Heart left ventricle (tissue), 16 donors: ENCODE data around the gene ID2. TPM values are rescaled to one million over a fixed set of nuclear protein-coding genes. Genes with fewer than 3 reads are reported as not detected.

ENCODE experiments used
- ATAC-seq, 4 donors: fragments of 200-7000 bp; cut with Tn5 transposase; one replicate each; pipeline ENCODE4 v1.9.1; 2020 to 2022; ENCODE audit warnings: moderate library complexity in 4 of 4, mild to moderate bottlenecking in 3 of 4, moderate number of reproducible peaks in 1 of 4
- DNase-seq, 5 donors: peaks; one replicate each; pipeline ENCODE4 v3.0.0-alpha.2; 2020
- H3K27ac ChIP-seq, 12 donors: fragments of 200-600 bp; sonication (generic) in 4 of 12; one replicate each; pipeline versions ENCODE4 v1.5.0 to v1.8.0; 2016 to 2022; ENCODE audit warnings: mild to moderate bottlenecking in 2 of 12
- H3K27me3 ChIP-seq, 9 donors: fragments of 200-600 bp; sonication (generic) in 2 of 9; one replicate each; pipeline versions ENCODE4 v1.5.1 to v1.8.0; 2016 to 2022; ENCODE audit warnings: mild to moderate bottlenecking in 3 of 9
- H3K36me3 ChIP-seq, 9 donors: fragments of 200-600 bp; sonication (generic) in 2 of 9; one replicate each; pipeline versions ENCODE4 v1.5.0 to v1.8.0; 2018 to 2022; ENCODE audit warnings: mild to moderate bottlenecking in 2 of 9
- H3K4me1 ChIP-seq, 12 donors: fragments of 200-600 bp; sonication (generic) in 4 of 12; one replicate each; pipeline versions ENCODE4 v1.5.0 to v1.8.0; 2016 to 2022; ENCODE audit warnings: mild to moderate bottlenecking in 3 of 12
- H3K4me3 ChIP-seq, 12 donors: fragments of 200-600 bp; sonication (generic) in 4 of 12; one replicate each; pipeline versions ENCODE4 v1.5.0 to v1.8.0; 2017 to 2022; ENCODE audit warnings: mild to moderate bottlenecking in 9 of 12, moderate library complexity in 4 of 12
- H3K9me3 ChIP-seq, 12 donors: fragments of 200-600 bp; sonication (generic) in 4 of 12; one replicate each; pipeline versions ENCODE4 v1.5.0 to v1.8.0; 2016 to 2022; ENCODE audit warnings: mild to moderate bottlenecking in 1 of 12
- POLR2A ChIP-seq, 2 donors: fragments of 450-650 bp; IDR thresholded peaks; one replicate each; pipeline ENCODE4 v1.6.1; 2017; ENCODE audit warnings: antibody characterized with exemption in 2 of 2, mild to moderate bottlenecking in 2 of 2, moderate library complexity in 2 of 2
- WGBS, 4 donors: extraction: QIAGEN DNeasy Blood & Tissue Kit in 2 of 4; methylation state at CpG; one replicate each; pipeline versions ENCODE4 v1.1.5 to v1.1.7; 2013 to 2018; 5-methylcytosine and 5-hydroxymethylcytosine counted together
- intact Hi-C, 10 donors: fragments of 100-400 bp; cut with DNase I; formaldehyde crosslinking; loops; one replicate each; pipeline versions ENCODE4 v1.11.1 to v1.14.2; 2022
- polyA plus RNA-seq, 2 donors: library from polyadenylated mRNA; stranded (reverse); fragments of 200-250 nt; gene quantifications; one replicate each; pipeline ENCODE4 v1.2.3, GENCODE V29; 2013
- total RNA-seq, 9 donors: library from RNA; depleted of rRNA in 2 of 9; stranded (reverse); fragments of >200 nt in 2 of 9; fragmentation: NEBNext Ultra II Directional in 3 of 9; extraction: Animal tissue kit (Norgen Biotek cat#: 25700) in 3 of 9; gene quantifications; one replicate each; pipeline versions ENCODE4 v1.1.0 to v1.2.4, GENCODE V29; 2016 to 2023
- TF ChIP-seq, protein P1 (sequence below), 12 donors: fragments of 200-600 bp; sonication (generic) in 4 of 12; IDR thresholded peaks; one replicate each; pipeline versions ENCODE4 v1.5.0 to v1.8.0; 2018 to 2022; ENCODE audit warnings: antibody characterized with exemption in 12 of 12, mild to moderate bottlenecking in 5 of 12
- donor health status: ischemic (EF 13 %, LVEDD 7.1; RV severe dilation, severe dysfunction).
- donor health status: healthy with polysubstance abuse.
- donor health status: DM: no; HTN: yes; CAD: no.
- donor health status: DM: no; HTN: no; CAD: no.
- donor health status: ischemic (EF 25% LVEDD 6.9; RV normal size, moderate dysfunction).
- donor health status: ischemic (EF 25% LVEDD 5.7; RV mildly dilated, moderate dysfunction).
- donor health status: healthy.
- donor health status: DM: yes; HTN: yes; CAD: no.
- donor health status: ischemic (EF 35%, LVEDD 5.7; RV mildly dilated, moderate dysfunction).
- donor health status: nonischemic (EF 11% LVEDD 7.7; RV severe dilation, severe dysfunction).
- donor health status: DM: yes; HTN: yes; CAD: no.
- donor health status: PGD.
- donor health status: ischemic (EF 29% LVEDD 5.4; RV normal size, mild dysfunction).
- donor health status: nonischemic (EF 23%, LVEDD 6.1; RV moderate dilation, normal function).

The ID2 gene
- total and polyA plus RNA-seq, 11 donors = 17.3 to 121 (median 44.7) TPM

DNA sequence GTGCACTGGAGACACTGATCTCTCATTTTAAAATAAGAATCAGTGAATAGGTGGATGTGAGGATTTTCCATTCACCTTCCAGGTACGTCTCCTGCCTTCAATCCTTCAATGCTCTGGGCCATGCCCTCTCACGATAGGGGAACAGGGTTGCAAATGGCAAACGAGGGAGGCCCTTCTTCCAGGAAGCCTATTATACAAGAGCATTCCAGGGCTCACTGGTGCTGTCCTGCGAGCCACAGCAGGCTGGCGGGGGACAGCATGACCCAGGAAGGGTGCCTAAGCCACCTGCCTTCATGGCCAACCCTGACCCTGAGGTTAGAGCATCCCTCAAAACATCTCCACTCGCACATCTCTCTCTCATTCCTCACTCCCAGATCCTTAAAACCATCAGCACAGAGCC is 20.6 kb upstream of the ID2 start:
- ATAC-seq (no peak), DNase-seq (no peak)
- TF ChIP-seq, protein P1, sequence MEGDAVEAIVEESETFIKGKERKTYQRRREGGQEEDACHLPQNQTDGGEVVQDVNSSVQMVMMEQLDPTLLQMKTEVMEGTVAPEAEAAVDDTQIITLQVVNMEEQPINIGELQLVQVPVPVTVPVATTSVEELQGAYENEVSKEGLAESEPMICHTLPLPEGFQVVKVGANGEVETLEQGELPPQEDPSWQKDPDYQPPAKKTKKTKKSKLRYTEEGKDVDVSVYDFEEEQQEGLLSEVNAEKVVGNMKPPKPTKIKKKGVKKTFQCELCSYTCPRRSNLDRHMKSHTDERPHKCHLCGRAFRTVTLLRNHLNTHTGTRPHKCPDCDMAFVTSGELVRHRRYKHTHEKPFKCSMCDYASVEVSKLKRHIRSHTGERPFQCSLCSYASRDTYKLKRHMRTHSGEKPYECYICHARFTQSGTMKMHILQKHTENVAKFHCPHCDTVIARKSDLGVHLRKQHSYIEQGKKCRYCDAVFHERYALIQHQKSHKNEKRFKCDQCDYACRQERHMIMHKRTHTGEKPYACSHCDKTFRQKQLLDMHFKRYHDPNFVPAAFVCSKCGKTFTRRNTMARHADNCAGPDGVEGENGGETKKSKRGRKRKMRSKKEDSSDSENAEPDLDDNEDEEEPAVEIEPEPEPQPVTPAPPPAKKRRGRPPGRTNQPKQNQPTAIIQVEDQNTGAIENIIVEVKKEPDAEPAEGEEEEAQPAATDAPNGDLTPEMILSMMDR (IDR thresholded peaks at IDR 0.05) = no peak
- no peak for TF ChIP-seq POLR2A (IDR thresholded peaks at IDR 0.05)
- no peaks in the 10 kb centered on the region for H3K27me3 ChIP-seq
- H3K4me1 ChIP-seq = peaks cover 0 to 14% (median 6%) of the 10 kb centered on the region in 12 donors
- no peaks in the 10 kb centered on the region for H3K36me3 ChIP-seq
- H3K27ac ChIP-seq = peak overlapping the region in 1 of 12 donors; percentile 57
- intact Hi-C loops = loop anchor here in 2 of 10 donors (5.0 to 10.0 kb wide), 2 partner anchors 69 to 116 kb away; no protein-coding TSS in a partner anchor
- WGBS, 4 donors = 92 to 98% (median 94%) methylated on average over 6 of the region's 6 CpGs
- H3K9me3 ChIP-seq = no peaks in the 10 kb centered on the region
- H3K4me3 ChIP-seq = no peak overlapping the region

GRCh38 chr2:8661736-8662135 is 20.1 kb upstream of the ID2 start:
- DNase-seq = peak in 1 of 5 donors; percentile 47
- intact Hi-C loops = loop anchor here in 2 of 10 donors (5.0 to 10.0 kb wide), 2 partner anchors 69 to 117 kb away; no protein-coding TSS in a partner anchor

GRCh38 chr2:8662239-8662879 is 19.5 kb upstream of the ID2 start:
- no peaks in the 10 kb centered on the region for H3K9me3 ChIP-seq
- H3K4me1 ChIP-seq = peaks cover 0 to 14% (median 6%) of the 10 kb centered on the region in 12 donors
- no peak for DNase-seq
- ATAC-seq = peak in 1 of 4 donors; percentile 35
- TF ChIP-seq, protein P1 (IDR thresholded peaks at IDR 0.05) = no peak
- no peak for TF ChIP-seq POLR2A (IDR thresholded peaks at IDR 0.05)
- peak overlapping the region in 1 of 12 donors; percentile 57 for H3K27ac ChIP-seq
- intact Hi-C loops = loop anchor here in 2 of 10 donors (5.0 to 10.0 kb wide), 2 partner anchors 70 to 118 kb away; no protein-coding TSS in a partner anchor
- no peaks in the 10 kb centered on the region for H3K27me3 ChIP-seq
- WGBS, 4 donors = 85 to 91% (median 87%) methylated on average over 10 of the region's 10 CpGs
- H3K36me3 ChIP-seq = no peaks in the 10 kb centered on the region
- H3K4me3 ChIP-seq = no peak overlapping the region

More at GRCh38 chr2:8661736-8662135, 20.1 kb upstream of the ID2 start:
- TF ChIP-seq, protein P1 (IDR thresholded peaks at IDR 0.05) = no peak
- TF ChIP-seq POLR2A (IDR thresholded peaks at IDR 0.05) = no peak
- Histone ChIP-seq H3K9me3 (no peaks in the 10 kb centered on the region), H3K36me3 (no peaks in the 10 kb centered on the region), H3K27me3 (no peaks in the 10 kb centered on the region), H3K4me1 (peaks cover 0 to 14% (median 6%) of the 10 kb centered on the region in 12 donors), H3K27ac (peak overlapping the region in 1 of 12 donors; percentile 57), H3K4me3 (no peak overlapping the region)
- peak in 2 of 4 donors; percentile 53 to 72 for ATAC-seq
- 71 to 85% (median 75%) methylated on average over 7 of the region's 7 CpGs for WGBS, 4 donors

DNA sequence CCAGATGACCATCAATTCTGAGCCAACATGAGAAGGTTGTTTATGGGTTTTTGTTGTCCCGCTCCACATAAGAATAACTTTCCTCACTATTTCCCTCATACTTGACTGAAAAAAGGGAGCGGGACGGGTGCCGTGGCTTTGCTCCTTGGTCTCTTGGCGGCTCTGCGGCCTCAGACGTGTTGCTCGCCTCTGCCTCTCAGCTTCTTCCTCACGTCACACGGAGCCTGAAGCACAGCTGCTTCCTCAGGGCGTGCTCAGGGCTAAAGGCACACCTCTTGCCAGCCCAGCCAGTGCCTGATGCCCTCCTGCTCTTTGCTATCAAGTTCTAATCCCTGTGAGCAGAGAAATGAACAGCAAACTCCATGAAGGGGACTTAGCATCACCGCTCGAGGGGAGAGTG is 17.9 kb upstream of the ID2 start:
- DNase-seq (peak in 1 of 5 donors; percentile 9), ATAC-seq (no peak)
- H3K4me3 ChIP-seq = no peak overlapping the region
- no peaks in the 10 kb centered on the region for H3K27me3 ChIP-seq
- TF ChIP-seq POLR2A (IDR thresholded peaks at IDR 0.05) = no peak
- TF ChIP-seq, protein P1 (IDR thresholded peaks at IDR 0.05) = no peak
- peaks cover 0 to 15% (median 6%) of the 10 kb centered on the region in 12 donors for H3K4me1 ChIP-seq
- WGBS, 4 donors = 83 to 87% (median 84%) methylated on average over 13 of the region's 13 CpGs
- no peak overlapping the region for H3K27ac ChIP-seq
- no peaks in the 10 kb centered on the region for H3K9me3 ChIP-seq
- intact Hi-C loops = loop anchor here in 2 of 10 donors (5.0 to 10.0 kb wide), 2 partner anchors 72 to 119 kb away; no protein-coding TSS in a partner anchor
- no peaks in the 10 kb centered on the region for H3K36me3 ChIP-seq
